ENCODE measurements around the gene IL17RD.

IL17RD gene

DNA sequence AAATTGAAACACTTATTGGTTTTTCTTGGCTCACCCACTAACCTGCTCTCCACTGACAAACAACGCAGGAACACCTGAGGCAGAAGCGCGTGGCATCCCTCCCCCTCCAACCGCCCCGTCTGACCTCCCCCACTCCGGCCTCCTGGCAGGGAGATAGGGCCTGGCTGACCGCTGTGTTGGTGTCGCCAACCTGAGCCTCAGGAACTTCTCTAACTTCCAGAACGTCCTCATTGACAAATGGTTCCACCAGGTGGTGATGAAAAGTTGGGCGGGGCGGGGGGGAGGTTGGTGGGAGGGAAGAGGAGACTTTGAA lies 22.8 kb downstream of the IL17RD start:
- TF ChIP-seq, protein P1, sequence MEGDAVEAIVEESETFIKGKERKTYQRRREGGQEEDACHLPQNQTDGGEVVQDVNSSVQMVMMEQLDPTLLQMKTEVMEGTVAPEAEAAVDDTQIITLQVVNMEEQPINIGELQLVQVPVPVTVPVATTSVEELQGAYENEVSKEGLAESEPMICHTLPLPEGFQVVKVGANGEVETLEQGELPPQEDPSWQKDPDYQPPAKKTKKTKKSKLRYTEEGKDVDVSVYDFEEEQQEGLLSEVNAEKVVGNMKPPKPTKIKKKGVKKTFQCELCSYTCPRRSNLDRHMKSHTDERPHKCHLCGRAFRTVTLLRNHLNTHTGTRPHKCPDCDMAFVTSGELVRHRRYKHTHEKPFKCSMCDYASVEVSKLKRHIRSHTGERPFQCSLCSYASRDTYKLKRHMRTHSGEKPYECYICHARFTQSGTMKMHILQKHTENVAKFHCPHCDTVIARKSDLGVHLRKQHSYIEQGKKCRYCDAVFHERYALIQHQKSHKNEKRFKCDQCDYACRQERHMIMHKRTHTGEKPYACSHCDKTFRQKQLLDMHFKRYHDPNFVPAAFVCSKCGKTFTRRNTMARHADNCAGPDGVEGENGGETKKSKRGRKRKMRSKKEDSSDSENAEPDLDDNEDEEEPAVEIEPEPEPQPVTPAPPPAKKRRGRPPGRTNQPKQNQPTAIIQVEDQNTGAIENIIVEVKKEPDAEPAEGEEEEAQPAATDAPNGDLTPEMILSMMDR (IDR thresholded peaks at IDR 0.05; ENCODE audit: low read depth, low read length) = no peak
- no peak overlapping the region for H3K4me3 ChIP-seq (ENCODE audit: low read depth, low read length)

GRCh38 chr3:57141719-57142410 lies 23.3 kb downstream of the IL17RD start:
- H3K4me3 ChIP-seq (ENCODE audit: low read depth, low read length) = no peak overlapping the region
- TF ChIP-seq, protein P1 (IDR thresholded peaks at IDR 0.05; ENCODE audit: low read depth, low read length) = no peak

- TF ChIP-seq, protein P1 (IDR thresholded peaks at IDR 0.05; ENCODE audit: low read depth, low read length) = no peak
- no peak overlapping the region for H3K4me3 ChIP-seq (ENCODE audit: low read depth, low read length)
Measured at GRCh38 chr3:57140894-57141293, 24.3 kb downstream of the IL17RD start.

DNA sequence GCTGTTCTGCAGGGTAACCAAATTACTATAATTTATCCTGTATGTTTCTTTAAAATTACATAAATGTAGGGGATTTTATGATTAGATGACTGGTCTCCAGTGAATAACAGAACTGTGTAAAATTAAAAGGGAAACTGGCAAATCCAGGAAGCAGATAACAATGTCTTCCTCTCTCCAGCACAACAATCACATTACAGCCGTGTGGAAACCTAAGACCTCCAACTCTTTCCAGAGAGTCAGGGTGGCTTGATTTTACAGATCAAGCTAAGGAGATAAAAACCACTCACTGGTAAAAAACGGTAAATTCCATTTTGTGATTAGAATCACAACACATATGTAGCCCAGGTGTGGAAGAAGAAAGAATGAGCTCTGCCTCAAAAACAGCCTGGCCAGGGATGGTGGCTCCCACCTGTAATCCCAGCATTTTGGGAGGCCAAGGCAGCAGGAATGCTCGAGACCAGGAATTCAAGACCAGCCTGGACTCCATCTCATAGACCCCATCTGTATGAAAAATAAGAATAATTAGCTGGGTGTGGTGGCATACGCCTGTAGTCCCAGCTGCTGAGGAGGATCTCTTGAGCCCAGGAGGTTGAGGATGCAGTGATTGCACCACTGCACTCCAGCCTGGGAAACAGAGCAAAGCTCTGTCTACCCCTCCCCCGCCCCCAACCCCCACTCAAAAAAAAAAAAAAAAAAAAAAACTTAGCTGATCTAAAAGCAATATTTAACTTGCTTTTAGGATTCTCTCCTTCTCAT lies 29.0 kb downstream of the IL17RD start:
- no peak overlapping the region for H3K4me3 ChIP-seq (ENCODE audit: low read depth, low read length)
- TF ChIP-seq, protein P1 (IDR thresholded peaks at IDR 0.05; ENCODE audit: low read depth, low read length) = no peak

DNA sequence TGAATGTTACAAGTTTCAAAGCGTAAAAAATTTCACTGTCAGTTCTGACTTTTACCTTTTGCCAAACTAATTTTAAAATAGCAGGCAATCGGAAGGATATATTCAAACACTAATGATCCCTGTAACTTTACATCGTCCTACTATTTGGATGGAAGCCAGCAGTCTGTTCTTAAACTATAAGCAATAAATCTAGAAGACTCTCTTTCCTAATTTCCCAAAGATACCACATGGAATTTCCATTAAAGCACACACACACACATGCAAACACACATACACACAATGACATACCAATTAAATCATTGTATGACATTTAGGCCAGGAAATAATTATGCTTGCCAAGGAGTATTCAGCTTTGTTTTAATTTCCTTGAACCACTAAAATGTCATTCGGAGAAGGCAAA lies 32.0 kb downstream of the IL17RD start:
- TF ChIP-seq, protein P1 (IDR thresholded peaks at IDR 0.05; ENCODE audit: low read depth, low read length) = no peak
- no peak overlapping the region for H3K4me3 ChIP-seq (ENCODE audit: low read depth, low read length)

DNA sequence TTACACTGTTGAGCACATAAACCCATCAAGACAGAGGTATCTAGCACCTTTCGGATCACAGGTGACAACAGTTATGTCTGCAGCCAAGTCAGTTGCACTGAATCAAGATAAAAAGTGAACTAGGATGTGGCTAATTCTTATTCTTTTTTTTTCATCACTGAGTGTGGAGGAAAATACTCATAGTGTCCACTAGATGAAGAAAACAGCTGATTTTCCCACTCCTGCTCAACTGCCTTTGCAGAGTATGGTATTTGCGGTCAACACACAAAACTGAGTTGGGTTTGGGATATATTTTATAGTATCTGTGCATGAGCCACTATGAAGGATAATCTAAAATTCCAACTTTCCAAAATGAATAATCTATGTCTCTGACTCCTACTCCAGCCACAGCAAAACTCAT lies 32.5 kb downstream of the IL17RD start:
- TF ChIP-seq, protein P1 (IDR thresholded peaks at IDR 0.05; ENCODE audit: low read depth, low read length) = no peak
- H3K4me3 ChIP-seq (ENCODE audit: low read depth, low read length) = no peak overlapping the region

DNA sequence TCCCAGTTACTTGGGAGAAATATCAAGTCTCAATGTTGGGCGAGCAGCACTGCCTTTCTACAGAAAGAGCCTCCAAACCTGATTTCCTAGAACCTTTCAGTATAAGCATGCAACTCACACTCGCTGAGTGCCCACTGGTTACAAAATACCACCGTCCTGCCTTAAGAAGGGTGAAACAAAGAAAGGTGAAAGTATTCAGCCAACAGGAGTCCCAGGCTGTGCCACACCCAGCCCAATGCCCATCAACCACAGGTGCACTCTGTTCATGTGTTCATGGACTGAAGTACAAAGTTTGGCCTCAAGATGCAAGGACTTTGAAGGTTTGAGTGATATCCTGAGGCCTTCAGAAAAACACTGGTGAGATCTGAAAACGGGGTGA lies 34.0 kb downstream of the IL17RD start:
- TF ChIP-seq, protein P1 (IDR thresholded peaks at IDR 0.05; ENCODE audit: low read depth, low read length) = no peak

More for the DNA sequence above, 34.0 kb downstream of the IL17RD start:
- no peak overlapping the region for H3K4me3 ChIP-seq (ENCODE audit: low read depth, low read length)

Measured in WI38 (cell line).